Stimulated activated CD8-positive, alpha-beta memory T cell treated with anti-CD3 and anti-CD28 coated beads, Interleukin-7, amount 100 ng/mL, for 4 hours (primary cell): ENCODE results near the gene PCDHB12.
"Not testable (repeated sequence)": the region's sequence is repeated elsewhere in the genome, so short reads cannot be mapped to it uniquely, and the experiment has no call there.

Experiments
- DNase-seq, 2 donors: peaks; one replicate each; pipeline ENCODE4 v3.0.0-alpha.2; 2020; ENCODE audit warnings: low read depth in 2 of 2

Gene PCDHB12

DNA sequence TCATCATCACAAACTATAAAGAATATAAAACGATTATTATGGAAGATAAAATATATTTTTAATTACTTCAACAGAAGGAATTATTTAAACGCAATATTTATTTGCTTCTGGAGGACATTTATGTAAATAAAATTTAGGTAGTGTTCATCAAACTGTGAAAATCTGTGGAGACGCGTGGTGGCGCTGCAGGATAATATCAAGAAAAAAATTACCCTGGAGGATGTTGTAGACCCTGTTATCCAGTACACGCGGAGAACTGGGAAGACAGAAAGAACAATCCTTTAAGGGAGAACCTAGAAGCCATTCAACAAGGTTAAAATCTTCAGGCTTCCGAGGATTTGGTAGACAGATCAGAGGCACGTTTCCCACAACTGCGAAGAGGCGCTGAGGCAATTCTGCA, at the start of gene PCDHB12:
Gene PCDHB12 (plus strand): TSS at position 242 of the 400 bp plus-strand sequence. CDS start 189 bp downstream, outside the sequence.
- no peak for DNase-seq

DNA sequence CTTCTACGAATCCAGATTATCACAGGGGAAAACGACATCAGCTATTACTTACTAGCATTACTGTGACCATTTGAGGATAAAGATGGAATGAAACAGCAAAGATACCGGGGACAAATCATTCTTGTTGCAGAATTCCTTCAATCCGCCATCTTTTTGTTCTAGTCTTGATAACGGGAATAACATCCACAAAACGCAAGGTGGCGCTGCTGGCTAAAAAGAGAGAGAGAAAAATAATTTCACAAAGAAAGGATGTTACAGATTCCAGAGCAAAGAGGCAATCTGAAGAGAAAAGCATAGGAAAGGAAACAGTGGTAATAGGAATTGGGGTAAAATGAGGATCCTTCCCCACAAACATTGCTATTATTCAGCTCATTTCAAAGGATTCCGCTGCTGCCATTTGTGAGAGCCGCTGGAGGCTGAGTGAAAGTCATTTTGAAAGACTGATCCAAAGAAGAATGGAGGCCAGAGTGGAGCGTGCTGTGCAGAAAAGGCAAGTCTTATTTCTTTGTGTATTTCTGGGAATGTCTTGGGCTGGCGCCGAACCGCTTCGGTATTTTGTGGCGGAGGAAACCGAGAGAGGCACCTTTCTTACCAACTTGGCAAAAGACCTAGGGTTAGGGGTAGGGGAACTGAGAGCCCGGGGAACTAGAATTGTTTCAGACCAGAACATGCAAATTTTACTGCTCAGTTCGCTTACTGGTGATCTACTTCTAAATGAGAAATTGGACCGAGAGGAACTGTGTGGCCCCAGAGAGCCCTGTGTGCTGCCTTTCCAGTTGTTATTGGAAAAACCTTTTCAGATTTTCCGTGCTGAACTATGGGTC, 35.9 kb upstream of the PCDHB12 start, which contains the start of gene PCDHB7:
Gene PCDHB7 (plus strand): TSS at position 264 of the 824 bp plus-strand sequence. CDS start 192 bp downstream, at position 456.
- DNase-seq: no peak

DNA sequence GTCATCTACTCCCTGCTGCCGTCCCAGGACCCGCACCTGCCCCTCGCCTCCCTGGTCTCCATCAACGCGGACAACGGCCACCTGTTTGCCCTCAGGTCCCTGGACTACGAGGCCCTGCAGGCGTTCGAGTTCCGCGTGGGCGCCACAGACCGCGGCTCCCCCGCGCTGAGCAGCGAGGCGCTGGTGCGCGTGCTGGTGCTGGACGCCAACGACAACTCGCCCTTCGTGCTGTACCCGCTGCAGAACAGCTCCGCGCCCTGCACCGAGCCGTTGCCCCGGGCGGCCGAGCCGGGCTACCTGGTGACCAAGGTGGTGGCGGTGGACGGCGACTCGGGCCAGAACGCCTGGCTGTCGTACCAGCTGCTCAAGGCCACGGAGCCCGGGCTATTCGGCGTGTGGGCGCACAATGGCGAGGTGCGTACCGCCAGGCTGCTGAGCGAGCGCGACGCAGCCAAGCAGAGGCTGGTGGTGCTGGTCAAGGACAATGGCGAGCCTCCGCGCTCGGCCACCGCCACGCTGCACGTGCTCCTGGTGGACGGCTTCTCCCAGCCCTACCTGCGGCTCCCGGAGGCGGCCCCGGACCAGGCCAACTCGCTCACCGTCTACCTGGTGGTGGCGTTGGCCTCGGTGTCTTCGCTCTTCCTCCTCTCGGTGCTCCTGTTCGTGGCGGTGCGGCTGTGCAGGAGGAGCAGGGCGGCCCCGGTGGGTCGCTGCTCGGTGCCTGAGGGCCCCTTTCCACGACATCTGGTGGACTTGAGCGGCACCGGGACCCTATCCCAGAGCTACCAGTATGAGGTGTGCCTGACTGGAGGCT, 34.0 kb upstream of the PCDHB12 start:
- DNase-seq: not testable (repeated sequence)

DNA sequence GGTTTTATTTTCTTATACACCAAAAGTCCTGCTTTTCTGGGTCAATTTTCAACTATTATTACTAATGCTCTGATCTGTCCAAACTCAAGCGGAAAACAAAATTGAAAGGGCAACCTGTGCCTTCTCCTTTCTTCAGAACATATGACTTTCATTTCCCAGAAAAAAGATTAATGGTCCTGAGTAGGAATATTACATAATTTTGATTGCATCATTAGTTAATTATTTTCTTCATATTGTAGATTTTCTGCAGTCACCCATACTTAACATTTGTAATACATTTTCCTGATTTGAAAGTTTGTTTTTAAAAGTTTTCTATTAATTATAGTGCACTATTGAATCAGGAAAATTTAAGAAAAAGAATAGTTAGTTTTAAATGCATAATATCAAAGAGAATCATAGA, 32.6 kb upstream of the PCDHB12 start:
- no peak for DNase-seq

DNA sequence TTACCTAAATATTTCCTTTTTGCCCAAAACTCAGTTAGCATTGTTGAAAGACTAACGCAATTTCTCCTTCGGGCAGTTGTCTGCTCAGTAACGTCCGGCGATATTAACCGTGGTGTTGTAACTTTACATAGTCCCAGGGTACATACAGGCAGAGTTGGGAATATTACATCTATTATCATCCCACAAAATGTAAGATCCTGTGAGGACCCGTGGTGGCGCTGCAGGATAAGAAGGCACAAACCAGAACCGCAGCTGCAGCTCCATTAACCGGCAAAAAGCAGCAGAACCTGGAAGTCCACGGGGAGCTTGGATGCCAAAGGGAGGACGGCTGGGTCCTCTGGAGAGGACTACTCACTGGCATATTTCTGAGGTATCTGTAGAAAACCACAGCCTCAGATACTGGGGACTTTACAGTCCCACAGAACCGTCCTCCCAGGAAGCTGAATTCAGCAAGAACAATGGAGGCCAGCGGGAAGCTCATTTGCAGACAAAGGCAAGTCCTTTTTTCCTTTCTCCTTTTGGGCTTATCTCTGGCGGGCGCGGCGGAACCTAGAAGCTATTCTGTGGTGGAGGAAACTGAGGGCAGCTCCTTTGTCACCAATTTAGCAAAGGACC, 30.8 kb upstream of the PCDHB12 start, which contains the start of gene PCDHB8:
Gene PCDHB8 (plus strand): TSS at position 214 of the 615 bp plus-strand sequence. CDS start 245 bp downstream, at position 459.
- not testable (repeated sequence) for DNase-seq

DNA sequence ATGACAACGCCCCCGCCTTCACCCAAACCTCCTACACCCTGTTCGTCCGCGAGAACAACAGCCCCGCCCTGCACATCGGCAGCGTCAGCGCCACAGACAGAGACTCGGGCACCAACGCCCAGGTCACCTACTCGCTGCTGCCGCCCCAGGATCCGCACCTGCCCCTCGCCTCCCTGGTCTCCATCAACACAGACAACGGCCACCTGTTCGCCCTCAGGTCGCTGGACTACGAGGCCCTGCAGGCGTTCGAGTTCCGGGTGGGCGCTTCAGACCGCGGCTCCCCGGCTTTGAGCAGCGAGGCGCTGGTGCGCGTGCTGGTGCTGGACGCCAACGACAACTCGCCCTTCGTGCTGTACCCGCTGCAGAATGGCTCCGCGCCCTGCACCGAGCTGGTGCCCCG, 29.1 kb upstream of the PCDHB12 start:
- DNase-seq: not testable (repeated sequence)

DNA sequence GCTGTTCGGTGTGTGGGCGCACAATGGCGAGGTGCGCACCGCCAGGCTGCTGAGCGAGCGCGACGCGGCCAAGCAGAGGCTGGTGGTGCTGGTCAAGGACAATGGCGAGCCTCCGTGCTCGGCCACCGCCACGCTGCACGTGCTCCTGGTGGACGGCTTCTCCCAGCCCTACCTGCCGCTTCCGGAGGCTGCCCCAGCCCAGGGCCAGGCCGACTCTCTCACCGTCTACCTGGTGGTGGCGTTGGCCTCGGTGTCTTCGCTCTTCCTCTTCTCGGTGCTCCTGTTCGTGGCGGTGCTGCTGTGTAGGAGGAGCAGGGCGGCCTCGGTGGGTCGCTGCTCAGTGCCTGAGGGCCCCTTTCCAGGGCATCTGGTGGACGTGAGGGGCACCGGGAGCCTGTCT, 28.6 kb upstream of the PCDHB12 start:
- DNase-seq: not testable (repeated sequence)

DNA sequence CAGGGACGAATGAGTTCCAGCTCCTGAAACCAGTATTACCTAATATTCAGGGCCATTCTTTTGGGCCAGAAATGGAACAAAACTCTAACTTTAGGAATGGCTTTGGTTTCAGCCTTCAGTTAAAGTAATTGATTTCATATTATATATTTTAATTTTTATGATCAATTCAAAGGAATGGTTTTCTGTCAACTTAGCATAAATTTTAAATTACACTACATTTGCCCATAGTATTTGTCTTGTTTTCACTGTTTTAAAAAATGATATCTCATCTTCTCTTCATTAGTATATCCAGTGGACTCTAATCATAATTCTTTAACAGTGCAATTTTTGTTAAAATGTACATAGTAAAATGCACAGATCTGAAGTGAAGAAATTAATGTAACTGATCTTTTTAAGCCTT, 28.2 kb upstream of the PCDHB12 start:
- DNase-seq: no peak

DNA sequence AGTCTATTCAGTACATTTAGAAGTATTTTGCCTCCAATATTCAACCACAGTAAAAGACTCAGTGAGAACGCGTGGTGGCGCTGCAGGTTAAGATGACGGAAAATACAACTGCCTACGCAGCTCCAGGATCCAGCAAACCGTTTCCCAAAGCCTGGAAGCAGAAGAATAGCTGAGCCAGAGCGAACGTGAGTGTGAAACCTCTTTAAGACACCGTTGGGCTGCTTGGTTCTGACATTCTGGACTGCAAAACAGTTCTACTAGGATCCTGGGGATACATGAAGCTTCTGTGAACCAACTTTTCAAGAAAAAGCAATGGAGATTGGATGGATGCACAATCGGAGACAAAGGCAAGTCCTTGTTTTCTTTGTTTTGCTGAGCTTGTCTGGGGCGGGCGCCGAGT, 26.3 kb upstream of the PCDHB12 start, which contains the start of gene PCDHB16:
Gene PCDHB16 (plus strand): TSS at position 140 of the 400 bp plus-strand sequence. CDS start 173 bp downstream, at position 313.
- DNase-seq: no peak

DNA sequence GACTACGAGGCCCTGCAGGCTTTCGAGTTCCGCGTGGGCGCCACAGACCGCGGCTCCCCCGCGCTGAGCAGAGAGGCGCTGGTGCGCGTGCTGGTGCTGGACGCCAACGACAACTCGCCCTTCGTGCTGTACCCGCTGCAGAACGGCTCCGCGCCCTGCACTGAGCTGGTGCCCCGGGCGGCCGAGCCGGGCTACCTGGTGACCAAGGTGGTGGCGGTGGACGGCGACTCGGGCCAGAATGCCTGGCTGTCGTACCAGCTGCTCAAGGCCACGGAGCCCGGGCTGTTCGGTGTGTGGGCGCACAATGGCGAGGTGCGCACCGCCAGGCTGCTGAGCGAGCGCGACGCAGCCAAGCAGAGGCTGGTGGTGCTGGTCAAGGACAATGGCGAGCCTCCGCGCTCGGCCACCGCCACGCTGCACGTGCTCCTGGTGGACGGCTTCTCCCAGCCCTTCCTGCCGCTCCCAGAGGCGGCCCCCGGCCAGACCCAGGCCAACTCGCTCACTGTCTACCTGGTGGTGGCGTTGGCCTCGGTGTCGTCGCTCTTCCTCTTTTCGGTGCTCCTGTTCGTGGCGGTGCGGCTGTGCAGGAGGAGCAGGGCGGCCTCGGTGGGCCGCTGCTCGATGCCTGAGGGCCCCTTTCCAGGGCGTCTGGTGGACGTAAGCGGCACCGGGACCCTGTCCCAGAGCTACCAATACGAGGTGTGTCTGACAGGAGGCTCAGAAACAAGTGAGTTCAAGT, 24.2 kb upstream of the PCDHB12 start:
- DNase-seq: not testable (repeated sequence)

DNA sequence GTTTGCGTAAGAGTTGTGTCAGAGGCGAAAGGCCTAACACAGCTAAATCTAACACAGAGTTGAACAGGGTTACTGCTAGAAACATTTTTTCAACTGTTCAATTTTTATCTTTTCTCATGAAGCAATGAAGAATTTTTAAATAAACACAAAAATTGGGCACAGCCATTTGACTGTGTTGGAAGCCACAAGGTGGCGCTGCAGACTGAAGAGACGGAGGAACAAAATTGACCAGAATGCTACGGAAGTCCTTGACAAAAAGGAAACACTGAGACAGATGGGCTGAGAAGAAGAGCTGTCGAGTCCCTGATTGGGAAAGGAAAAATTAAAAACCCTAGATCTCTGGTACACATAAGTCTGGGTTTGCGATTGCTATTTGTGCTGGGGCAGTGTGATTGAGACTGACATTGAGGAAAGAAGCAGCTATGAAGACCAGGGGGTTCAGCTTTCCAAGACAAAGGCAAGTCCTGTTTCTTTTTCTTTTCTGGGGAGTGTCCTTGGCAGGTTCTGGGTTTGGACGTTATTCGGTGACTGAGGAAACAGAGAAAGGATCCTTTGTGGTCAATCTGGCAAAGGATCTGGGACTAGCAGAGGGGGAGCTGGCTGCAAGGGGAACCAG, 21.5 kb upstream of the PCDHB12 start, which contains the start of gene PCDHB9:
Gene PCDHB9 (plus strand): TSS at position 265 of the 616 bp plus-strand sequence. CDS start 158 bp downstream, at position 423.
- no peak for DNase-seq

DNA sequence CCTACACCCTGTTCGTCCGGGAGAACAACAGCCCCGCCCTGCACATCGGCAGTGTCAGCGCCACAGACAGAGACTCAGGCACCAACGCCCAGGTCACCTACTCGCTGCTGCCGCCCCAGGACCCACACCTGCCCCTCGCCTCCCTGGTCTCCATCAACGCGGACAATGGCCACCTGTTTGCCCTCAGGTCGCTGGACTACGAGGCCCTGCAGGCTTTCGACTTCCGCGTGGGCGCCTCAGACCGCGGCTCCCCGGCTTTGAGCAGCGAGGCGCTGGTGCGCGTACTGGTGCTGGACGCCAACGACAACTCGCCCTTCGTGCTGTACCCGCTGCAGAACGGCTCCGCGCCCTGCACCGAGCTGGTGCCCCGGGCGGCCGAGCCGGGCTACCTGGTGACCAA, 19.8 kb upstream of the PCDHB12 start:
- not testable (repeated sequence) for DNase-seq

DNA sequence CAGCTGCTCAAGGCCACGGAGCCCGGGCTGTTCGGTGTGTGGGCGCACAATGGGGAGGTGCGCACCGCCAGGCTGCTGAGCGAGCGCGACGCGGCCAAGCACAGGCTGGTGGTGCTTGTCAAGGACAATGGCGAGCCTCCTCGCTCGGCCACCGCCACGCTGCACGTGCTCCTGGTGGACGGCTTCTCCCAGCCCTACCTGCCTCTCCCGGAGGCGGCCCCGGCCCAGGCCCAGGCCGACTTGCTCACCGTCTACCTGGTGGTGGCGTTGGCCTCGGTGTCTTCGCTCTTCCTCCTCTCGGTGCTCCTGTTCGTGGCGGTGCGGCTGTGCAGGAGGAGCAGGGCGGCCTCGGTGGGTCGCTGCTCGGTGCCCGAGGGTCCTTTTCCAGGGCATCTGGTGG, 19.4 kb upstream of the PCDHB12 start:
- DNase-seq: not testable (repeated sequence)

DNA sequence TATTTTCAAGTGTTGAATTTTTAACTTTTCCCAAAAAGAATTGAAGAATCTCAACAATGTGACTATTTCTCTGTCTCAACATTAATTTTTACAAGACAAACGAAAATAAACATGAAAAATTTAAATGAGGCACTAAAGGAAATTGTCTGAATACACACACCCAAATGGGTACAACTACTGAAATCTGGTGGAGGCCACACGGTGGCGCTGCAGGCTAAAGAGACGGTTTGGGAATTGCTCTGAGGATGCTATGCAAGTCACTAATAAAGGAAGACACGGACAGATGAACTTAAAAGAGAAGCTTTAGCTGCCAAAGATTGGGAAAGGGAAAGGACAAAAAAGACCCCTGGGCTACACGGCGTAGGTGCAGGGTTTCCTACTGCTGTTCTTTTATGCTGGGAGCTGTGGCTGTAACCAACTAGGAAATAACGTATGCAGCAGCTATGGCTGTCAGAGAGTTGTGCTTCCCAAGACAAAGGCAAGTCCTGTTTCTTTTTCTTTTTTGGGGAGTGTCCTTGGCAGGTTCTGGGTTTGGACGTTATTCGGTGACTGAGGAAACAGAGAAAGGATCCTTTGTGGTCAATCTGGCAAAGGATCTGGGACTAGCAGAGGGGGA, 16.3 kb upstream of the PCDHB12 start, which contains the start of gene PCDHB10:
Gene PCDHB10 (plus strand): TSS at position 244 of the 616 bp plus-strand sequence. CDS start 200 bp downstream, at position 444.
- DNase-seq: no peak

DNA sequence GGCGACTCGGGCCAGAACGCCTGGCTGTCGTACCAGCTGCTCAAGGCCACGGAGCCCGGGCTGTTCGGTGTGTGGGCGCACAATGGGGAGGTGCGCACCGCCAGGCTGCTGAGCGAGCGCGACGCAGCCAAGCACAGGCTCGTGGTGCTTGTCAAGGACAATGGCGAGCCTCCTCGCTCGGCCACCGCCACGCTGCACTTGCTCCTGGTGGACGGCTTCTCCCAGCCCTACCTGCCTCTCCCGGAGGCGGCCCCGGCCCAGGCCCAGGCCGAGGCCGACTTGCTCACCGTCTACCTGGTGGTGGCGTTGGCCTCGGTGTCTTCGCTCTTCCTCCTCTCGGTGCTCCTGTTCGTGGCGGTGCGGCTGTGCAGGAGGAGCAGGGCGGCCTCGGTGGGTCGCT, 14.2 kb upstream of the PCDHB12 start:
- DNase-seq: not testable (repeated sequence)

DNA sequence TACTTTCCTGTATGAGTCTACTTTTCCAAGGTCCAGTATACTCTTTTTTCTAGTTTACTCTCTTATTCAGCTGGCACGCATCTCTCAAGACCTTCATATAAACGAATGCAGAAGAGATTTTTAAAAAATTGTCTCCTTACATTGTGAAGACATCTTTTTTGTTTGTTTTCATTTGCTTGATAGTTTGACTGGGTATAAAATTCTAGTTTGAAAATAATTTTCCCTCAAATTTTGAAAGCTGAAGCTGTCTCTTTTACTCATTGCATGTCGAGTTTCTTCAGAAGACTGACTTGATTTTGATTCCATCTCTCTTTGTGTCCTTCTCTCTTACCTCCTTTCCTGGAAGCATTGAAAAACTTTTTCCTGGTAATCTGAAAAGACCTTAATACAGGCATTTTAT, 12.2 kb upstream of the PCDHB12 start:
- DNase-seq: no peak

DNA sequence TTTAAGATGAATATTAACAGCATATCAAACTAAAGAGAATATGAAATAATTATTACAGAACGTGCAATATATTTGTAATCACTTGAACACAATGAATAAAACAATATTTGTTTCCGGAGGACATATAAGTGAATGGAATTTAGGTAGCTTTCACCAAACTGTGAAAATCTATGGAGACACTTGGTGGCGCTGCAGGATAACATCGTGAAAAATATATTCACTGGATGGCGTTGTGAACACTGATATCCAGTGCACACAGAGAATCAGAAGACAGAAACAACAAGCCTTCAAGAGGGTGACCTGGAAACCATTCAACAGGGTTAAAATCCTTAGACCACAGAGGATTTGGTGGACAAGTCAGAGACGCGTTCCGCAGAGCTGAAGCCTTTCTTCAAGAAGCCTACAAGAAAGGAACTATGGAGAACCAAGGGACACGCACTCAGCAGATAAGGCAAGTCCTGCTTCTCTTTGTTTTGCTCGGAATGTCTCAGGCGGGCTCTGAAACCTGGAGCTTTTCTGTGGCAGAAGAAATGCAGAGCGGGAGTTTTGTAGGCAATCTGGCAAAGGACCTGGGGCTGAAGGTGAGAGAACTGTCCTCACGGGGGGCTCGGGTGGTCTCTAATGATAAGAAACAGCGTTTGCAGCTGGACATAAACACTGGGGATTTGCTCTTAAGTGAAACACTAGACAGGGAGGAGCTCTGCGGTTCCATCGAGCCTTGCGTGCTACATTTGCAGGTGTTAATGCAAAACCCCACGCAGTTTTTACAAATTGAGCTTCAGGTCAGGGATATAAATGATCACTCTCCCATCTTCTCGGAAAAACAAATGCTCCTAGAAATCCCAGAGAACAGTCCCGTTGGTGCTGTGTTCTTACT, 8.9 kb upstream of the PCDHB12 start, which contains the start of gene PCDHB11:
Gene PCDHB11 (plus strand): TSS at position 269 of the 877 bp plus-strand sequence. CDS start 148 bp downstream, at position 417.
- DNase-seq: no peak

DNA sequence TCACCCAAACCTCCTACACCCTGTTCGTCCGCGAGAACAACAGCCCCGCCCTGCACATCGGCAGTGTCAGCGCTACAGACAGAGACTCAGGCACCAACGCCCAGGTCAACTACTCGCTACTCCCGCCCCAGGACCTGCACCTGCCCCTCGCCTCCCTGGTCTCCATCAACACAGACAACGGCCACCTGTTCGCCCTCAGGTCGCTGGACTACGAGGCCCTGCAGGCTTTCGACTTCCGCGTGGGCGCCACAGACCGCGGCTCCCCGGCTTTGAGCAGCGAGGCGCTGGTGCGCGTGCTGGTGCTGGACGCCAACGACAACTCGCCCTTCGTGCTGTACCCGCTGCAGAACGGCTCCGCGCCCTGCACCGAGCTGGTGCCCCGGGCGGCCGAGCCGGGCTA, 7.4 kb upstream of the PCDHB12 start:
- not testable (repeated sequence) for DNase-seq

DNA sequence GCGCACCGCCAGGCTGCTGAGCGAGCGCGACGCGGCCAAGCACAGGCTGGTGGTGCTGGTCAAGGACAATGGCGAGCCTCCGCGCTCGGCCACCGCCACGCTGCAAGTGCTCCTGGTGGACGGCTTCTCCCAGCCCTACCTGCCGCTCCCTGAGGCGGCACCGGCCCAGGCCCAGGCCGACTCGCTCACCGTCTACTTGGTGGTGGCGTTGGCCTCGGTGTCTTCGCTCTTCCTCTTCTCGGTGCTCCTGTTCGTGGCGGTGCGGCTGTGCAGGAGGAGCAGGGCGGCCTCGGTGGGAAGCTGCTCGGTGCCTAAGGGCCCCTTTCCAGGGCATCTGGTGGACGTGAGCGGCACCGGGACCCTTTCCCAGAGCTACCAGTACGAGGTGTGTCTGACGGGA, 6.9 kb upstream of the PCDHB12 start:
- DNase-seq: not testable (repeated sequence)
